Measurements from ENCODE around the gene TMC5.

DNA sequence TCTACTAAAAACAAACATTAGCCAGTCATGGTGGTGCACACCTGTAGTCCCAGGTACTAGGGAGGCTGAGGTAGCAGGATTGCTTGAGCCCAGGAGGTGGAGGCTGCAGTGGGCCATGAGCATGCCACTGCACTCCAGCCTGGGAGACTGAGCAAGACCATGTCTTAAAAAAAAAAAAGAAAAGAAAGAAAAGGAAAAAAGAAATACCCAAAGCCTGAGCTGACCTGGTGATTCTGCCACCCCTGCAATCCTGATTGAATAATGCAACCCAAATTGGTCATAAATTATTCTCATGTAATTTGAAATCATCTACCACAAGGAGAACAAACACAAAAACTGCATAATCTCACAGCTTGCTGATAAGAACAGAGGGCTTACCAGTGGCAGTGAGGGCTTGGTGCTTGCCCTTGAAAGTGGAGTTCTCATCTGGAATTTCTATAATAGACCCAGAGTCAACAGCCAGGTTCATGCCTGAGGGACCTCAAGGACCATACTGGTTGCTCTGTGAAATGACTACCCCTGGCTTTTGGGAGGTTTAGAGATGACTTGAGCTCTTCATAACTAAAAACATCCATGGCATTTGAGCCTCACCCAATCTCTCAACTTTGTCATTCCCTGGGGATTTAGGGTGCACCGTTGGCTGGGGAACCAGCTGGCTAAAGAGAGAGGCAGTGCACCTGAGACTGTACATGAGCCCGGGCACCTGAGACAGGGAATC is 35.4 kb upstream of the TMC5 start:
- TF ChIP-seq POLR2AphosphoS5 (IDR thresholded peaks at IDR 0.05): no peak
- no peak for TF ChIP-seq POLR2A (IDR thresholded peaks at IDR 0.05)
- TF ChIP-seq, protein P1, sequence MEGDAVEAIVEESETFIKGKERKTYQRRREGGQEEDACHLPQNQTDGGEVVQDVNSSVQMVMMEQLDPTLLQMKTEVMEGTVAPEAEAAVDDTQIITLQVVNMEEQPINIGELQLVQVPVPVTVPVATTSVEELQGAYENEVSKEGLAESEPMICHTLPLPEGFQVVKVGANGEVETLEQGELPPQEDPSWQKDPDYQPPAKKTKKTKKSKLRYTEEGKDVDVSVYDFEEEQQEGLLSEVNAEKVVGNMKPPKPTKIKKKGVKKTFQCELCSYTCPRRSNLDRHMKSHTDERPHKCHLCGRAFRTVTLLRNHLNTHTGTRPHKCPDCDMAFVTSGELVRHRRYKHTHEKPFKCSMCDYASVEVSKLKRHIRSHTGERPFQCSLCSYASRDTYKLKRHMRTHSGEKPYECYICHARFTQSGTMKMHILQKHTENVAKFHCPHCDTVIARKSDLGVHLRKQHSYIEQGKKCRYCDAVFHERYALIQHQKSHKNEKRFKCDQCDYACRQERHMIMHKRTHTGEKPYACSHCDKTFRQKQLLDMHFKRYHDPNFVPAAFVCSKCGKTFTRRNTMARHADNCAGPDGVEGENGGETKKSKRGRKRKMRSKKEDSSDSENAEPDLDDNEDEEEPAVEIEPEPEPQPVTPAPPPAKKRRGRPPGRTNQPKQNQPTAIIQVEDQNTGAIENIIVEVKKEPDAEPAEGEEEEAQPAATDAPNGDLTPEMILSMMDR (IDR thresholded peaks at IDR 0.05): no peak
